Head of caudate nucleus (tissue), 42 donors: ENCODE data around the gene STEAP3.

ENCODE experiments used
- DNase-seq, 42 donors: peaks; one replicate each; pipeline versions ENCODE4 v3.0.0 to v3.0.0-alpha.2; 2020 to 2021; ENCODE audit warnings: mixed read lengths in 7 of 42
- intact Hi-C: fragments of 100-400 bp; cut with DNase I; formaldehyde crosslinking; loops from one replicate; pipeline ENCODE4 v1.15.0; 2022

The STEAP3 gene

DNA sequence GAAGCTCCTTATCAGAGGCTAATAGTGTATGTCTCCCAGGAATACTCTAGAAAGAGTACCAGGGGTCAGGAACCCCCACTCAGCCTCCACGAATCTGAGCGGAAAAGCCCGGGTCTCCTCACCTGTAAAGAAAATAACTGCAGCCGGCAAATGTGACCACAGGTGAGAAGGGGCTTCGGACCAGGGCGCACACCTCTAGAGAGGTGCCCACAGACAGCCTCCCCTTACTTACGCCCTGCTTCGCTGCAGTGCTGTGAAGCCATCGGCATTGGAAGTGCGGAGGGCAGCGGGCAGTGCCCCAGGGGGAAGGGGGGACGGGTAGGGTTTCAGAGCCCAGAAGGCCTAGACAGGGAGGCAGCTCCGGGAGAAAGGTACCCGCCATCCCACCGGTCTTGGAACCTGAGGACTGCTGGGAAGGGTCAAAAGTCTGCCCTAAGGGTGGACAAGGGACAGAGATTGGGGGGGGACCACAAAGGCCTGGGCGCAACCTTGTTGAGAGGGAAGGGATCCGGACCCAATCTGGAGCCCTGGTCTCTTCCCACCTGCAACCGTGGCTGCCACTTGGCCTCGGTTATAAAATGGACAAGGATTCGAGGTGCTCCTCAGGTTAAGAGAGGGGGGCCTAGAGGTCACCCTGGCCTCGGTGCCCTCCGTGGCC lies 642 bp upstream of the STEAP3 start:
- intact Hi-C loops = no loop called here
- no peak for DNase-seq

DNA sequence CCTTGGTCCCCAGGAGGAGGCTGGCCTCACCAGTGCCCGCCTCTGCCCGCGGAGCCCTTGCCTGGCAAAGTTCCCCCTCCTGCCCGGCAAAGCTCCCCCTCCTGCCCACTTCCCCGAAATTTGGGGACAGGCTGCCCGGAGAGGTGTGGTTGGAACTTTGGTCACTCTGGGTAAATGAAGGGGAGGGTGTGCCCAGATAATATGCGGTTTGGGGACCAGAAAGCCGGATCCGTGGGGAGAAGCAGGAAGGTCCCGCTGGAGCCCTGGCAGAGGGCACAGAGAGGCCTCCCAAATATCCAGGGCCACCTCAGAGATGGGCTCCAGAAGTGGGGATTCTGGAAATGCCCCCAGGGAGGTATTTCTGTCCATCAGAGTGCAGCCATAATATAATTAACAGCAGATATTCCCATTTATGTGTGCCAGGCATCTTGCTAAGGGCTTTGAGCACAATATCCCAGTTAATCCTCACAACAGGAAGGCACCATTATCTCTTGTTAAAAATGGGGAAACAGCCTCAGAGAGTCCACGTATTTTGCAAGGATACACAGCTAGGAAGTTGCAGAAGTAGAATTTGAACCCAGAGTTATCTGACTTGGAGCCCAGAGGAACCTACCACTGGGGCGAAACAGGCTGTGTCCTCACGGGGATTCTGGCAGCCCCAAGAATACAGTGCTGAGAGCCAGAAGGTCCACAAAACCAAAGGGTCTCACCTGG lies 914 bp downstream of the STEAP3 start:
- intact Hi-C loops = no loop called here
- peak in 2 of 42 donors; percentile 21 to 25 for DNase-seq

DNA sequence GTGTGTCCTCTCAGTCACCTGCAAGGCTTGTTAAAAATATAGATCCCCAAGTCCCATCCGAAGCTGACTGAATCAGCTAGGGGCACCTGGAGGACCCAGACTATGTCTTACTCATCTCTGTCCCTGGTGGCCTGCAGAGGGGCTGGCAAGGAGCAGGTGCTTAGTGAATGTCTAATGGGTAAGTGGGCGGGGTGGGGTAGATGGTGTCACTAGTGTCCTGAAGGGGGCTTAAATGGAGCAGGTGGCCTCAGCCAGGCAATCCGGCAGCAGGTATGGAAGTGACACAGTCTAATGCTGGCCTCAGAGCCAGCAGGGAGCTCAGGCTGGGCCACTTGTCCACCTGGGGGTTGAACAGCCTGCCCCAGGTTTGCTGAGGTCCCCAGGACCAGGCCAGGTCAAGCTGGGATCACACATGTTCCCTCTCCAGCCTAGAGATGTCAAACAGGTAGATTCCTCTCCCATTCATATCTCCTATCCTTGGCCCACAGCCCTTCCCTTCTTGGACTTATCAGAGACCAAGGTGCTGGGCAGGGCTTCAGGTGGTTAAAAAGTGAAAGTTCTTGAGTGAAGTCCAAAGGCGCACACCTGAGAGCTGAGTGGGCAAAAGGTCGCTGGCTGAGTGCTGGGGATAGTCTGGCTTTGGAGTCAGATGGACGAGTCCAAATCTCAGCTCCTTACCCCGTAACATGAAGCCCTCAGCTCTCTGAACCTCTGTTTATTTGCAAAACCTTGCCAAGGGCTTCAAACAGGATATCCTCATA lies 1.7 kb downstream of the STEAP3 start:
- intact Hi-C loops = no loop called here
- DNase-seq = no peak

GRCh38 chr2:119225926-119226325 lies 2.3 kb downstream of the STEAP3 start:
- intact Hi-C loops = no loop called here
- DNase-seq = no peak

- DNase-seq = no peak
- intact Hi-C loops = no loop called here
Observed at GRCh38 chr2:119227346-119227745, 3.7 kb downstream of the STEAP3 start.

DNA sequence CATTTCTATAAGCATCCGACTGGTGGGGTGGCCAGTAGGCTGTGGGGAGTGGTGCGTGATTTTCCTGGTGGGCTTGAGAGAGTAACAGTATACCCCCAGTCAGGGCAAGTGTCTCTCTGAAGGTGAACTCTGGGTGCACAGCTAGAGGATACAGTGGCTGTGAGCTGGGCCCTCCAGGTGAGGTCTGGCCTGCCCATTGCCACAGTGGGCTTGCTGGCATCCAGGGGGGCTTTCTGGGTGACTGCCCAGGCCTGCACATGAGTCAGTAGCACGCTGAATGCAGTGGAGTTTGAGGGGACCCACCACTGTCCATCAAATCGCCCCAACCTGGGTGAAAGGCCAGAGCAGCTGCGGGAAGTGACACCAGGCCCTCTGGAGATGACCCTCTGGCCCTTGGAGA lies 4.5 kb downstream of the STEAP3 start:
- intact Hi-C loops = no loop called here
- no peak for DNase-seq

- intact Hi-C loops = no loop called here
Observed at GRCh38 chr2:119228964-119229363, 5.3 kb downstream of the STEAP3 start.

GRCh38 chr2:119229716-119230115 lies 6.1 kb downstream of the STEAP3 start:
- no peak for DNase-seq
- intact Hi-C loops = no loop called here

More at GRCh38 chr2:119228964-119229363, 5.3 kb downstream of the STEAP3 start:
- DNase-seq = no peak

GRCh38 chr2:119230219-119231185 lies 6.9 kb downstream of the STEAP3 start:
- intact Hi-C loops = no loop called here
- peak in 14 of 42 donors; percentile 17 to 50 (median 30) for DNase-seq

GRCh38 chr2:119231975-119232665 lies 8.5 kb downstream of the STEAP3 start:
- no peak for DNase-seq
- intact Hi-C loops = no loop called here

DNA sequence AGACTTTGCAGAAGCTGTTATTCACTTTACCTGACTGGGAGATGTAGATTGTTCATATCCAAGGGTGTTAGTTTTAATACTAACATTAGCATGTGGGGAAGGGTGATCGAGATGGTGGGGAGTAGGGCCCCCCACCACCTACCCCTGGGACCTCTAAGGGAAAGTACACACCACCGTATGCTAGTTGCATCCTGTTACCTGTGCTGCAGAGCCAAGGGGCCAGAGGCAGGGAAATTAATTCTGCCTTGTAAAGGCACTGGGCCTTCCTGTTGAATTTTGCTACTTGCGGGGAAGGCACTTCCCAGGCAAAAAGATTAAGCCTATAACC lies 9.0 kb downstream of the STEAP3 start:
- no peak for DNase-seq
- intact Hi-C loops = no loop called here

- DNase-seq = no peak
- intact Hi-C loops = no loop called here
Observed at GRCh38 chr2:119233326-119234020, 9.8 kb downstream of the STEAP3 start.

DNA sequence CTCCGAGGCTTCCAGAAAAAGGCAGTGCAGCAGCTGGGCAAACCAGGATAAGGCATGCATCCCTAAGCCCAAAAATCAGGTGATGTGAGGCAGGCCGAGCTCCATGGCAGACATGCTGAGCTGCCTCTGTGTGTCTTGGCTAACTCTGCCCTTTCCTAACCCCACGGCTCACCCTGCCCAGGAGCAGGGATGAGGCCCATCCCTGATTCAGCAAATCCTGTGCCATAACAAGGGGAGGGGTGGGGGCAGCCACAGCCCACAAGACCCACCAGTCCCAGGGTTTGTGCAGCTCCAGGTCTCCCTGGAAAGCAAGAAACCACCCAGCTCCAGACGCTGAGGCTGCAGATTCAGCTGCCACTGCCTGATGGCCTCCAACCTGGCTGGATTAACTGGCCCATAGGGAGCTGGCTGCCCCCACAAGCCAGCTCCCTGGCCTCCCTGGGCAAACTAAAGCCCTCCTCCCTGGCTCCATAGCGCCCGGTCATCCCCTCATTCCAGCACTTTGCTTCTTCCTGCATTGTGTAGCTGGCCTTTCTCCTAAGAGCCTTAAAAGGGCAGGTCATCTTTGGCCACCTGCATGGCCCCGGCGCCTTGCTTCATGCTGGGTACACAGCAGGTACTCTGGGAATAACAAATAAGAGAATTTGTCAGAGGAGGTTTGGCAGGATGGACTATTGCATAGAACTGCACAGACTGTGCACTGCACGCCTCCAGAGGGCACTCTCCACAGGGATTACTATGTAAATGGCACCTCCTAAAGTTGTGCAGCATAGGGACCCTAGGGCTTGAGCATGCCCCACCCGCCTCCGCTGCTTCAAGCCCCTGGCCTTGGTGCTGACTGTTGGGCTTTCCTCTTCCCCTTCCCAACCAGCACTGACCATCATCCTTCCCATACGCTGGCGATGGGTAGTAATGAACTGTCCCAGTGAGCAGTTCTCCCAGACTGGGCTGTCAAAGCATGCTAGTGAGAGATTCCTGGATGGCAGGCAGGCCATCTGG lies 10.7 kb downstream of the STEAP3 start:
- intact Hi-C loops = no loop called here
- peak in 29 of 42 donors; percentile 18 to 65 (median 34) for DNase-seq

GRCh38 chr2:119236796-119237195 lies 13.2 kb downstream of the STEAP3 start:
- intact Hi-C loops = no loop called here
- DNase-seq = no peak

GRCh38 chr2:119240311-119241204 lies 16.9 kb downstream of the STEAP3 start:
- intact Hi-C loops = no loop called here
- DNase-seq = peak in 27 of 42 donors; percentile 17 to 71 (median 35)

DNA sequence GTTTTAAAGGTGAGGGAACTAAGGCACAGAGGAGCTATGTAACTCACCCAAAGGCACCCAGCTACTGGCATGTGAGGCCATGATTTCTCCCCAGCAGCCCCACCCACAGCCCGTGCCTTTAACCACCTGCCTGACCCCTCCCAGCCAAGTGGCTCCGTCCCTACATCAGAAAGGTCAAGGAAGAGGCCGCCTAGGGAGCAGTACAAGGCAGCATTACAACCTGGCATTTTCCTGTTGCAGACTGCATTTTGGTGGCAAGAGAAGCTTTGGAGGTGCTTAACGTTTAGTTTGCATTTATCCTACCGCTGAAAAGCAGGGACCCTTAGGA lies 17.5 kb downstream of the STEAP3 start:
- no peak for DNase-seq
- intact Hi-C loops = no loop called here
